Activated CD4-positive, alpha-beta T cell treated with anti-CD3 and anti-CD28 coated beads, Interleukin-2, amount 50 U/mL, for 24 hours (primary cell): Measurements from ENCODE around the gene SLC22A16.
"Not testable (repeated sequence)": the region's sequence is repeated elsewhere in the genome, so short reads cannot be mapped to it uniquely, and the experiment has no call there.

Experiments
- DNase-seq, 2 donors: peaks; one replicate each; pipeline ENCODE4 v3.0.0-alpha.2; 2020; ENCODE audit warnings: low read depth in 1 of 2, low spot score in 1 of 2

The SLC22A16 gene

GRCh38 chr6:110476046-110476849 lies at the start of gene SLC22A16:
SLC22A16 (minus strand) TSS chr6:110476613; CDS start chr6:110476574, 39 bp downstream.
- no peak for DNase-seq

- no peak for DNase-seq
Measured at GRCh38 chr6:110525001-110525400, 48.6 kb upstream of the SLC22A16 start.

GRCh38 chr6:110524305-110524704 lies 47.9 kb upstream of the SLC22A16 start:
- no peak for DNase-seq

- DNase-seq: no peak
Measured at GRCh38 chr6:110523451-110524021, 47.1 kb upstream of the SLC22A16 start.

GRCh38 chr6:110522427-110522826 lies 46.0 kb upstream of the SLC22A16 start:
- no peak for DNase-seq

GRCh38 chr6:110520992-110521543 lies 44.7 kb upstream of the SLC22A16 start:
- no peak for DNase-seq

GRCh38 chr6:110520209-110520965 lies 44.0 kb upstream of the SLC22A16 start:
- DNase-seq: no peak

GRCh38 chr6:110517601-110518281 lies 41.3 kb upstream of the SLC22A16 start:
- DNase-seq: no peak

GRCh38 chr6:110517034-110517433 lies 40.6 kb upstream of the SLC22A16 start:
- DNase-seq: no peak

- DNase-seq: no peak
Measured at GRCh38 chr6:110514818-110515217, 38.4 kb upstream of the SLC22A16 start.

- no peak for DNase-seq
Measured at GRCh38 chr6:110512991-110513390, 36.6 kb upstream of the SLC22A16 start.

- DNase-seq: not testable (repeated sequence)
Measured at GRCh38 chr6:110512549-110512948, 36.1 kb upstream of the SLC22A16 start.

GRCh38 chr6:110511401-110511800 lies 35.0 kb upstream of the SLC22A16 start:
- DNase-seq: no peak

- DNase-seq: no peak
Measured at GRCh38 chr6:110509617-110510241, 33.3 kb upstream of the SLC22A16 start.

- not testable (repeated sequence) for DNase-seq
Measured at GRCh38 chr6:110504891-110505290, 28.5 kb upstream of the SLC22A16 start.

- no peak for DNase-seq
Measured at GRCh38 chr6:110495949-110496348, 19.5 kb upstream of the SLC22A16 start.

- DNase-seq: no peak
Measured at GRCh38 chr6:110493253-110493800, 16.9 kb upstream of the SLC22A16 start.

- no peak for DNase-seq
Measured at GRCh38 chr6:110492584-110492983, 16.2 kb upstream of the SLC22A16 start.

- DNase-seq: no peak
Measured at GRCh38 chr6:110491644-110492317, 15.4 kb upstream of the SLC22A16 start.

GRCh38 chr6:110491299-110491643 lies 14.9 kb upstream of the SLC22A16 start:
- no peak for DNase-seq
